A549 treated with CORT108297 at 1 μM for 4 hours (cell line): ENCODE results near the gene TMEM150A. TPM values are rescaled to one million over a fixed set of nuclear protein-coding genes. Genes with fewer than 3 reads are reported as not detected.

Source experiments
- total RNA-seq: library from RNA; stranded (reverse); fragments of 200-300 nt; extraction: Qiagen RNA extraction; gene quantifications from 5 replicates; pipeline ENCODE4 v1.2.3, GENCODE V29; 2022

Gene TMEM150A, protein sequence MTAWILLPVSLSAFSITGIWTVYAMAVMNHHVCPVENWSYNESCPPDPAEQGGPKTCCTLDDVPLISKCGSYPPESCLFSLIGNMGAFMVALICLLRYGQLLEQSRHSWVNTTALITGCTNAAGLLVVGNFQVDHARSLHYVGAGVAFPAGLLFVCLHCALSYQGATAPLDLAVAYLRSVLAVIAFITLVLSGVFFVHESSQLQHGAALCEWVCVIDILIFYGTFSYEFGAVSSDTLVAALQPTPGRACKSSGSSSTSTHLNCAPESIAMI
- 10.8 to 14.2 TPM (median 13.8 TPM) in 5 replicates for total RNA-seq

DNA sequence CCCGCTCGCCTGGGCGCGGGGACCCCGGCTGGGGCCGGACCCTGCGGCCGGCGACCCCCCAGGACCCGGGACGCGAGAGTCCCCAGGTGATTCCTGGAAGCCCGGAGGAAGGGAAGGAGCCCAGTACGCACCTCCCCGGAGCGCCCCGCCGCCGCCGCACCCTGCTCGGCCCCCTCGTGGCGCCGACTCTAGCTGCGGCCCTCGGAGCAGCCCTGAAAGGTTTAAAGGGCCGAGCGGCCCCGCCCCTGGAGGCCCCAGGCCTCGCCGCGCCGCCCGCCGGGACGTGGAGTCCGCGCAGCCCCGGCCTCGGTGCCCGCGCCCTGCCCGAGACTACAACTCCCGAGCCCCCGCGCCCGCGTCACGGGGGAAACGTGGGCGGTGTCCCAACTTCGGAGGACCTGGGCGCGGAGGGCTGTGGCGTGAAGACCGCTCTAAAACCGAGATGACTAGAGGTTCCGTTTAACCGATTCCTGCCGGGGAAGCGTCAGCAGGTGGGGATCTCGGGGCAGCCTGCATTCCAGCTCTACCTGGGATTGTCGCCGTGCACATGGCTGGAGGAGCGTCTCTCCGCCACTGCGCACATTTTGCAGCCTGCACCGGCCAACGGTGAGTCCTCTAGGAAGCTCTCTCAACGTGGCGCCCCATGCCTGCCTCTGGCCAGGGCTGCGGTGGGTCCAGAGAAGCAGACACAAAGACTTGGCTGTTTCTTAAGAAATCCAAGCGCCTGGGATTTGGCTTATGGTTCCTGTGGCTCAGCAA, at the start of gene TMEM150A:
Gene TMEM150A (minus strand): TSS at position 223 of the 759 bp plus-strand sequence. CDS start 750 bp downstream, outside the sequence.

DNA sequence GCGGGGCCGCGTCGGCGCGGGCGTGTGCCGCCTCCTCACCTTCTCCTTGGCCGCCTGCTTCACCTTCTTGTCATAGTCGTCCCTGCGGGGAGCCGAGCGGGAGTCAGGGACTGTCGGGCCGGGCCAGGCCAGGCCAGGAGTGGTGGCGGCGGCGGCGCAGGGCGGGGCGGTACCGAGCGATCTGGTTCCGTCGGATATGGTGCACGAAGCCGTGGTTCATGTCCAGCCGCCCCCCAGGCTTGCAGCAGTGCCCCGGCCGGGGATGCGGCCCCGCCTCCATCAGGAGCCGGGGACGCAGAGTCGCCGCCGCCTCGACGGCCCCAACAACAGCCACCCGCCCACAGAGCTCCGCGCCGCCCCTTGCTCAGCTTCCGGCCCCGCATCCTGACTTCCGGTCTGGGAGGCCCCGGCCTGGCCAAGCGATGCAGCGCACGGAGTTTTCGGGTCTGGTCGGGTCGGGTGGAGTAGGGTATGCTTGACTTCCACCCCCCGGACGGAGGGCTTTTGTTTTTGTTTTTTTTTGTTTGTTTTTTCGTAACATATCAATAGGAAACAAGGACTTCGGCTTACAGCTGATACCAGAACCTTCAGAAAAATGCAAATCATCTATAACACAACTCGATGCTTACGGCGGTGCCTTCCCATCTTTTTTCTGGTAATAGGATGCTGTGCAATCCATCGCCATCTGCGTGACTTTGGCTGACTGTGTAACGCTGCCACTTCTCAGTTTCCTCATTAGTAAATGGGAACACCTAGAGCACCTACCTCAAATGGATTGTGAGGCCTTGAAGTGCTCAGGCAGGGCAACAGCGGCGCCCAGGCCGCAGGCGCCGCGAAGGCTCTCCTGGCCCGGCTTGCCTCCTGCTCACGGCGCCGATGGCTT, 9.4 kb upstream of the TMEM150A start, which contains the start of gene C2orf68:
Gene C2orf68 (minus strand): TSS at position 362 of the 883 bp plus-strand sequence. CDS start 82 bp downstream, at position 280.

DNA sequence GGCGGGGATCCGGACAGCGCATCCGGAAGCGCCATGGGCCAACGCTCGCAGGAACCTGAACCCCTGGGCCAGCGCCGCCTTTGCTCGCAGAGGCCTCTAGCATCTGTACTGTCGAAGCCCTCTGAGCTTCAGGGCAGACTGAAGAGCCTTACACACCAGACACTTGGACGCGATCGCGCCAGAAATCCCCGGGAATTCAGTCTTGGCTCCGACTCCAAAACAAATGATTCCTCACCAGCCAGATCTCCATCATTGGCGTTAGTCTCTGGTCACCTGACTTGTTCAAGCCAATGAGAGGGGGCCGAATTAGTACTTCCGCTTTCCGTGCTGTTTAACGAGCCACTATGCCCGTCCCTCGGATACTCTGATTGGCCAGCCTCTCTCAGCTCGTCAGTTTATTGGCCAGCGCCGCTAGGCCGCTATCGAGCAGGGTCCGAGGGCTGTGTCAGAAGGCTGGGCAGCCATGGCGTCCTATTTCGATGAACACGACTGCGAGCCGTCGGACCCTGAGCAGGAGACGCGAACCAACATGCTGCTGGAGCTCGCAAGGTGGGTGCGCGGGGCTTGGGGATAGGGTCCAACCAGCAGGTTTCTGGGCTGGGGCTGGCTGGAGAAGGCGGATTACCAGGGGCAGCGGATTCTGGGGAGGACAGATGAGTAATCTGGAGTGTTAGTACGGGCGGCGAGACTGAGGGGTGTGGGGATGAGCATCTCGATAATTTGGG, 7.0 kb downstream of the TMEM150A start, which contains the start of gene RNF181:
Gene RNF181 (plus strand): TSS at position 445 of the 725 bp plus-strand sequence. CDS start 19 bp downstream, at position 464.

DNA sequence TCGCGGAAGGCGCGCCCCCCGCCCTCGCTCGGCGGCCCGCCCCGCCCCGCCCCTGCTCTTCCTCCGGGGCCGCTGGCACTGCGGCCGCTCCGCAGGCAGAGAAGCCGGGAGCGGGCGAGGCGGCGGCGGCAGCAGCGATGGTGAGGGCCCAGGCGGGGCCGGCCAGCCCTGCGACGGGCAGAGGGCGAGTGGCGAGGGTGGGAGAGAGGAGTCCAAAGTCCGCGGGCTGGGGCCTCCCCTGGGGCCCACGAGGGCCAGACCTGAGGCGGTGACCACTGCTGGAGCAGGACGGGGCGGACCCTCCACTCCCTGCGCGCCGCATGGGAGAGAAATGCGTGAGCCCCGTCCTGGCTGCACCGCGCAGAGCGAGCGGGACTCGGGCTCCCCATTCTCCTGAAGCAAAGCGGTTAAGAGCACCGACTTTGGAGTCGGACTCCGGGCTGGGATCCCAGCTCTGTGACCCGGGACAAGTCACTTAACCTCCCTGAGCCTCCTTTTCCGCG, 18.1 kb downstream of the TMEM150A start, which contains the start of gene VAMP5:
Gene VAMP5 (plus strand): TSS at position 78 of the 503 bp plus-strand sequence. CDS start 60 bp downstream, at position 138.

DNA sequence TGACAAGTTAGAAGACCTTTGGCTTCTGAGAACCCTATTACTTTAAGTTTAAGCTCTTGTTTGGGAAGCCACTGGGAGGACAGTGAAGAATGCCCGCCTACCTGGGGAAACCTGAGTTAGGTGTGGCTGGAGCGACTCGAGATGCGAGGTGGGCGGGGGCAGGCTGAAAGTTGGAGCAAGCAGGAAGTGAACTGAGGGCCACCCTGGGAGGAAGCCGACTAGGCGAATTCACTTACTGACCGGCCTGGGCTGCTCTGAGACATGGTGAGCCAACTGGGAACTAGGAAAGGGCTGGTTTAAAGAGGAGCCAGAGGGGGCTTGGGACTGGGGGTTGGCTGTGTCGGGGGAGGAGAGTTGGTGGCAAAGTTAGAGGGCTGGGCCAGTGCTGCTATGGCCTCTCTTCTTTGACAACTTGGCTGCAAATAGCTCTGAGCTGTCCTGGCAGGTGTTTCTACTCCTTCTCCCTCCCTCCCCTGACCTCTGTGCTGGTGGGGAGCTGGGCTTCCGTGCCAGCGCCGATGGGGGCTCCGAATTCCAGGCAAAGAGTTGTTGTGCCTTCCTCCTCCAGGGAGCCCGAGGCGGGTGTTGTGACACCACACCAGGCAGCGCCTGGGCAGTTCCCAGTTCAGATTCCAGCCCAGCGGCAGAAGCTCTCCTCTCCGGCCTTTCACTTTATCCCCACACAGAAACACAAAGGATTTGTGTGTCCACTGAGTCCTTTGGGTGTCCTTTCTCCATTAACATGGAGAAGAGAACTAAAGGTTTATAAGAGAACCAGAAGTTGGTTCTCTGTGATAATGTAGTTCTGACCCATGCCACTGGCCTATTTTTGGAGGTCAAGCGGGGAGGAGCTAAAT, 24.9 kb downstream of the TMEM150A start, which contains the start of gene VAMP8:
Gene VAMP8 (plus strand): TSS at position 201 of the 857 bp plus-strand sequence. CDS start 61 bp downstream, at position 262.

DNA sequence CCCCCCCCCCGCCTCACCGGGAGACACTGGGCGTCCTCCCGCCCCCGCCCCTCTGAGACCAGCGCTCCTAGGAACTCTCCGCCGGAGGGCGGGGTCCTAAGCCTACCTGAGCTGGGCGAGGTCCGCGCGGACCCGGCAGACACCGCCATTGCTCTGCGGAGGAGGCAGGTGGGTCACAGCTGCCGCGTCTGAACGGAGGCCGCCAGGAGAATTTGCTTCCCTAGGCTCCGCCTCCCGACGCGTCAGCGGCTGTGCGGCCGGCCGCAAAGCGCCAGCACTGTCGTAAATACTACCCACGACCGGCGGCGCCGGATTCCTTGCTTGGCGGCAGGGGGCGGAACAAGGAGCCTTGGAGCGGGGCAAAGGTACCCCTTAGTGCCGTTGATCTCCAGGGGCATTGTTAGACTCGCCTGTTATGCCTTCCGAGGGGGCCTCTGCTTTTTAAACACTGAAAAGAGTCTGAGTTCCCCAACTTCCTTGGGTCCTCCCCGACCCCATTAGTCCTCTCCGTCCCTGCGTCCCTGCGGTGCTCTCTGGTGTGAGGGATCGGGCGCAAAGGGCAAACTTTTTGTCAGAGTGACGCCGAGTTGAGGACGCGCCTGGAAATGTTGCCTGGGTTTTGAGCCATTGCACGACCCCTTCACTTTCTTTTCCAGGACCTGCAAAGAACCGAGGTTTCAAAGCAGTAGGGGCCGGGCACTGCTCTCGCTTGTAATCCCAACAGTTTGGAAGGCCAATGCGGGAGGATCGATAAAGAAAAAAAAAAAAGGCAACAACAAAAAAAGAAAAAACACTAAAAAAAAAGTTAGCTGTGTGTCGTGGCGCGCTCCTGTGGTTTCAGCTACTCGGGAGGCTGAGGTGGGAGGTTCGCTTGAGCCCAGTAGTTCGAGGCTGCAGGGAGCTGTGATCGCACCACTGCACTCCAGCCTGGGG, 41.0 kb downstream of the TMEM150A start, which contains the start of gene GGCX:
Gene GGCX (minus strand): TSS at position 214 of the 933 bp plus-strand sequence. CDS start 65 bp downstream, at position 149.

Other genes with a start within 250 kb of the TMEM150A start
- 49.0 to 54.9 TPM (median 52.0 TPM) in 5 replicates for gene RETSAT, start 248.2 kb downstream of the TMEM150A start, total RNA-seq
- 10.8 to 14.5 TPM (median 12.7 TPM) in 5 replicates for gene ELMOD3, start 247.9 kb downstream of the TMEM150A start, total RNA-seq
- 81.9 to 122 TPM (median 101 TPM) in 5 replicates for gene CAPG, start 192.3 kb downstream of the TMEM150A start, total RNA-seq
- gene SH2D6, start 184.0 kb downstream of the TMEM150A start, total RNA-seq, result 0.50 to 1.1 TPM (median 0.87 TPM) in 5 replicates
- 461 to 486 TPM (median 479 TPM) in 5 replicates for gene MAT2A, start 63.5 kb downstream of the TMEM150A start, total RNA-seq
- gene GGCX, start 41.2 kb downstream of the TMEM150A start, total RNA-seq, result 36.1 to 46.7 TPM (median 44.7 TPM) in 5 replicates
- gene VAMP8, start 25.1 kb downstream of the TMEM150A start, total RNA-seq, result 15.2 to 18.7 TPM (median 16.4 TPM) in 5 replicates
- 0.24 to 0.55 TPM in 2 of 5 replicates, not detected in the others for gene VAMP5, start 18.3 kb downstream of the TMEM150A start, total RNA-seq
- 186 to 198 TPM (median 192 TPM) in 5 replicates for gene RNF181, start 7.0 kb downstream of the TMEM150A start, total RNA-seq
- 20.2 to 29.3 TPM (median 28.1 TPM) in 5 replicates for gene C2orf68, start 9.4 kb upstream of the TMEM150A start, total RNA-seq
- 66.6 to 75.7 TPM (median 70.2 TPM) in 5 replicates for gene USP39, start 13.5 kb upstream of the TMEM150A start, total RNA-seq
- 0.10 to 0.24 TPM (median 0.13 TPM) in 5 replicates for gene SFTPB, start 65.5 kb upstream of the TMEM150A start, total RNA-seq
- 0.08 TPM in 1 of 5 replicates, not detected in the others for gene GNLY, start 91.7 kb upstream of the TMEM150A start, total RNA-seq
- 5.3 to 10.6 TPM (median 8.1 TPM) in 5 replicates for gene ATOH8, start 151.3 kb upstream of the TMEM150A start, total RNA-seq